GM23338 (cell line): ENCODE data around the gene UXS1. TPM values are rescaled to one million over a fixed set of nuclear protein-coding genes. Genes with fewer than 3 reads are reported as not detected.

Experiments used
- ATAC-seq: fragments of 200-7000 bp; cut with Tn5 transposase; 3 replicates; pipeline ENCODE4 v1.9.1; 2020
- DNase-seq: peaks from one replicate; pipeline ENCODE4 v3.0.0-alpha.2; 2015; ENCODE audit warnings: low spot score
- H2AFZ ChIP-seq: fragments of 200-600 bp; sonication (generic); 2 replicates; pipeline ENCODE4 v1.8.0; 2016; ENCODE audit warnings: antibody characterized with exemption, mild to moderate bottlenecking, moderate library complexity
- H3F3A ChIP-seq: fragments of 200-600 bp; sonication (generic); replicated peaks from 2 replicates; pipeline ENCODE4 v1.8.0; 2017; ENCODE audit warnings: antibody characterized with exemption, mixed run types, low read depth
- H3K27ac ChIP-seq: fragments of 200-600 bp; sonication (generic); 2 replicates; pipeline ENCODE4 v1.6.1; 2016; ENCODE audit warnings: low read depth
- H3K27me3 ChIP-seq: fragments of 200-600 bp; sonication (generic); 2 replicates; pipeline ENCODE4 v1.8.0; 2016; ENCODE audit warnings: mild to moderate bottlenecking, mixed run types, moderate library complexity; ENCODE audit not compliant: insufficient read depth
- H3K36me3 ChIP-seq: fragments of 200-600 bp; sonication (generic); 2 replicates; pipeline ENCODE4 v1.8.0; 2016; ENCODE audit warnings: mild to moderate bottlenecking; ENCODE audit not compliant: insufficient read depth
- H3K4me1 ChIP-seq: fragments of 200-600 bp; sonication (generic); 2 replicates; pipeline ENCODE4 v1.8.0; 2016; ENCODE audit warnings: mild to moderate bottlenecking, moderate library complexity; ENCODE audit not compliant: insufficient read depth
- H3K4me2 ChIP-seq: fragments of 200-600 bp; sonication (generic); 2 replicates; pipeline ENCODE4 v1.7.1; 2017; ENCODE audit warnings: mixed run types
- H3K4me3 ChIP-seq: fragments of 200-600 bp; sonication (generic); 2 replicates; pipeline ENCODE4 v1.6.1; 2016; ENCODE audit warnings: mixed run types
- H3K79me2 ChIP-seq: fragments of 200-600 bp; sonication (generic); replicated peaks from 2 replicates; pipeline ENCODE4 v1.8.0; 2017; ENCODE audit warnings: mild to moderate bottlenecking; ENCODE audit not compliant: insufficient read depth
- H3K9me2 ChIP-seq: fragments of 200-600 bp; sonication (generic); 2 replicates; pipeline ENCODE4 v1.8.0; 2017; ENCODE audit not compliant: insufficient read depth
- H4K20me1 ChIP-seq: fragments of 200-600 bp; sonication (generic); replicated peaks from 2 replicates; pipeline ENCODE4 v1.8.0; 2017; ENCODE audit warnings: mild to moderate bottlenecking; ENCODE audit not compliant: insufficient read depth
- H3K27ac Mint-ChIP-seq: 2 replicates; pipeline ENCODE4 v1.8.0; 2020; ENCODE audit warnings: inconsistent platforms, mild to moderate bottlenecking, moderate library complexity, mixed read lengths
- H3K27me3 Mint-ChIP-seq: 3 replicates; pipeline ENCODE4 v1.8.0; 2022; ENCODE audit warnings: low read depth, mild to moderate bottlenecking, moderate library complexity, mixed read lengths, inconsistent platforms; ENCODE audit not compliant: insufficient read depth, poor library complexity
- H3K36me3 Mint-ChIP-seq: 3 replicates; pipeline ENCODE4 v1.8.0; 2021; ENCODE audit warnings: low read depth, mild to moderate bottlenecking, inconsistent platforms, moderate library complexity, mixed read lengths
- H3K4me1 Mint-ChIP-seq: 3 replicates; pipeline ENCODE4 v1.8.0; 2020; ENCODE audit warnings: mild to moderate bottlenecking, inconsistent platforms, mixed read lengths
- H3K4me3 Mint-ChIP-seq: 3 replicates; pipeline ENCODE4 v1.8.0; 2021; ENCODE audit warnings: moderate library complexity, mild to moderate bottlenecking, inconsistent platforms, mixed read lengths
- H3K9me3 Mint-ChIP-seq: 3 replicates; pipeline ENCODE4 v1.8.0; 2020; ENCODE audit warnings: moderate library complexity, mild to moderate bottlenecking, inconsistent platforms, mixed read lengths
- ETS1 ChIP-seq: IDR thresholded peaks from 2 replicates; pipeline ENCODE4 v1.6.1; 2016; ENCODE audit warnings: antibody characterized with exemption
- EZH2 ChIP-seq: fragments of 200-600 bp; sonication (generic); IDR thresholded peaks from one replicate; pipeline ENCODE4 v1.8.0; 2017; ENCODE audit warnings: antibody characterized with exemption, mild to moderate bottlenecking, low read depth; ENCODE audit not compliant: unreplicated experiment
- EZH2phosphoT487 ChIP-seq: fragments of 200-600 bp; sonication (generic); IDR thresholded peaks from one replicate; pipeline ENCODE4 v1.8.1; 2018; ENCODE audit warnings: antibody characterized with exemption; ENCODE audit not compliant: unreplicated experiment
- JUNB ChIP-seq: IDR thresholded peaks from one replicate; pipeline ENCODE4 v1.6.1; 2016; ENCODE audit warnings: antibody characterized with exemption; ENCODE audit not compliant: unreplicated experiment
- NANOG ChIP-seq: IDR thresholded peaks from 2 replicates; pipeline ENCODE4 v1.6.1; 2016; ENCODE audit warnings: antibody characterized with exemption, borderline replicate concordance
- REST ChIP-seq: IDR thresholded peaks from one replicate; pipeline ENCODE4 v1.6.1; 2018; ENCODE audit warnings: antibody characterized with exemption; ENCODE audit not compliant: unreplicated experiment
- ZNF114 ChIP-seq: fragments of 250-450 bp; sonication (Bioruptor Pico); IDR thresholded peaks from 2 replicates; pipeline ENCODE4 v1.5.0; 2020; ENCODE audit warnings: mild to moderate bottlenecking, moderate library complexity
- ZNF331 ChIP-seq: fragments of 250-450 bp; sonication (Bioruptor Pico); IDR thresholded peaks from 2 replicates; pipeline ENCODE4 v1.5.0; 2020; ENCODE audit warnings: low read depth, mild to moderate bottlenecking, moderate library complexity
- polyA plus RNA-seq: library from polyadenylated mRNA; unstranded; fragments of >200 nt; fragmentation: Nextera tagmentation; extraction: Ambion mirVana; gene quantifications from 2 replicates; pipeline ENCODE4 v1.2.1, GENCODE V29; 2016
- total RNA-seq: library from RNA; depleted of rRNA; stranded (reverse); fragments of >200 nt; shearing (Covaris generic); gene quantifications from 2 replicates; pipeline ENCODE4 v1.2.3, GENCODE V29; 2014

The UXS1 gene
- total and polyA plus RNA-seq, 2 experiments from 2014 or later: 48.7 to 131 TPM

- Mint-ChIP-seq H3K4me3 (no peak overlapping the region), H3K9me3 (no peaks in the 10 kb centered on the region)
Observed at GRCh38 chr2:106044021-106044420, 150.1 kb downstream of the UXS1 start.

More at GRCh38 chr2:106044021-106044420, 150.1 kb downstream of the UXS1 start:
- Histone ChIP-seq H4K20me1 (no peaks in the 10 kb centered on the region), H2AFZ (0 out of 2 replicates have a peak overlapping the region, but pooled peaks have one; percentile 47), H3K4me2 (no peak overlapping the region), H3K27ac (no peak overlapping the region), H3K36me3 (no peaks in the 10 kb centered on the region), H3K4me3 (no peak overlapping the region), H3K4me1 (no peaks in the 10 kb centered on the region), H3F3A (no peaks in the 10 kb centered on the region), H3K79me2 (no peaks in the 10 kb centered on the region), H3K9me2 (peaks cover 10% of the 10 kb centered on the region; the same call in 1 of the 2 replicates), H3K27me3 (no peaks in the 10 kb centered on the region)
- no peak for TF ChIP-seq EZH2
- TF ChIP-seq ETS1: no peak
- no peak for TF ChIP-seq NANOG
- TF ChIP-seq JUNB: no peak
- TF ChIP-seq ZNF114 (CRISPR knock-in tag): no peak
- no peak for TF ChIP-seq ZNF331 (CRISPR knock-in tag)
- no peak for TF ChIP-seq EZH2phosphoT487
- no peak for TF ChIP-seq REST
- H3K36me3 Mint-ChIP-seq: no peaks in the 10 kb centered on the region
- DNase-seq: no peak
- ATAC-seq: no peak
- no peak overlapping the region for H3K27ac Mint-ChIP-seq
- H3K27me3 Mint-ChIP-seq: no peaks in the 10 kb centered on the region
- peaks cover 4% of the 10 kb centered on the region; the same call in 1 of the 3 replicates for H3K4me1 Mint-ChIP-seq
